CD14-positive monocyte (primary cell): ENCODE results near the gene COMP. TPM values are rescaled to one million over a fixed set of nuclear protein-coding genes. Genes with fewer than 3 reads are reported as not detected.

Experiments used
- DNase-seq, 3 donors: peaks; one replicate each; pipeline ENCODE4 v3.0.0-alpha.2; 2011 to 2022
- H2AFZ ChIP-seq: 2 replicates; pipeline ENCODE4 v1.6.0; 2012; ENCODE audit warnings: mild to moderate bottlenecking, low read depth, low read length, inconsistent platforms; ENCODE audit not compliant: insufficient read depth, poor library complexity, severe bottlenecking
- H3K27ac ChIP-seq, 2 donors: 1 replicate in 1 of 2; 2 replicates in 1 of 2; pipeline ENCODE4 v1.5.1; 2012 to 2013; ENCODE audit warnings: low read length in 2 of 2, control low read depth in 1 of 2, inconsistent platforms in 1 of 2, low read depth in 1 of 2, mild to moderate bottlenecking in 1 of 2
- H3K27me3 ChIP-seq, 2 donors: one replicate each; pipeline versions ENCODE4 v1.6.0 to v1.6.1; 2011 to 2013; ENCODE audit warnings: low read length in 2 of 2; ENCODE audit not compliant: control insufficient read depth in 2 of 2, insufficient read depth in 2 of 2
- H3K36me3 ChIP-seq, 2 donors: replicated peaks in 1 of 2; 1 replicate in 1 of 2; 2 replicates in 1 of 2; pipeline versions ENCODE4 v1.5.1 to v1.6.1; 2012 to 2013; ENCODE audit warnings: low read length in 2 of 2, control low read depth in 1 of 2, inconsistent platforms in 1 of 2, mild to moderate bottlenecking in 1 of 2; ENCODE audit not compliant: insufficient read depth in 2 of 2, control insufficient read depth in 1 of 2
- H3K4me1 ChIP-seq, 2 donors: 1 replicate in 1 of 2; 2 replicates in 1 of 2; pipeline versions ENCODE4 v1.5.1 to v1.6.1; 2012 to 2013; ENCODE audit warnings: low read length in 2 of 2, control low read depth in 1 of 2, inconsistent platforms in 1 of 2, mild to moderate bottlenecking in 1 of 2, moderate library complexity in 1 of 2; ENCODE audit not compliant: insufficient read depth in 2 of 2, control insufficient read depth in 1 of 2
- H3K4me2 ChIP-seq: replicated peaks from 2 replicates; pipeline ENCODE3; 2012; ENCODE audit warnings: low read length, moderate library complexity, mild to moderate bottlenecking; ENCODE audit not compliant: poor library complexity, severe bottlenecking; ENCODE audit errors: extremely low read depth
- H3K4me3 ChIP-seq, 3 experiments: fragments of 200-600 bp in 1 of 3; sonication (generic) in 1 of 3; replicated peaks in 1 of 3; 1 replicate in 2 of 3; 2 replicates in 1 of 3; pipeline ENCODE4 v1.5.1; 2011 to 2013; ENCODE audit warnings: low read length in 3 of 3, mild to moderate bottlenecking in 3 of 3, control low read depth in 2 of 3, low read depth in 2 of 3, inconsistent platforms in 1 of 3, moderate library complexity in 1 of 3
- H3K79me2 ChIP-seq: 2 replicates; pipeline ENCODE4 v1.6.0; 2012; ENCODE audit warnings: mild to moderate bottlenecking, control low read depth, inconsistent platforms, low read length, moderate library complexity; ENCODE audit not compliant: insufficient read depth
- H3K9ac ChIP-seq: 2 replicates; pipeline ENCODE4 v1.6.0; 2017; ENCODE audit warnings: low read length, mild to moderate bottlenecking; ENCODE audit not compliant: insufficient read depth, poor library complexity, severe bottlenecking
- H3K9me3 ChIP-seq, 2 donors: replicated peaks in 1 of 2; 1 replicate in 1 of 2; 2 replicates in 1 of 2; pipeline versions ENCODE4 v1.5.1 to v1.6.1; 2012 to 2013; ENCODE audit warnings: low read length in 2 of 2, control low read depth in 1 of 2; ENCODE audit not compliant: control insufficient read depth in 1 of 2, insufficient read depth in 1 of 2
- H4K20me1 ChIP-seq: 2 replicates; pipeline ENCODE4 v1.6.0; 2012; ENCODE audit warnings: mild to moderate bottlenecking, low read length, control low read depth, moderate library complexity; ENCODE audit not compliant: insufficient read depth
- H3K27ac Mint-ChIP-seq, 7 donors: one replicate each; pipeline ENCODE4 v1.8.0; 2020; ENCODE audit warnings: mild to moderate bottlenecking in 7 of 7, mixed read lengths in 7 of 7, moderate library complexity in 6 of 7, inconsistent platforms in 2 of 7
- H3K27me3 Mint-ChIP-seq, 3 donors: one replicate each; pipeline ENCODE4 v1.8.0; 2021 to 2022; ENCODE audit warnings: low read depth in 3 of 3, mild to moderate bottlenecking in 3 of 3, mixed read lengths in 3 of 3, moderate library complexity in 3 of 3, inconsistent platforms in 1 of 3
- H3K36me3 Mint-ChIP-seq, 2 donors: one replicate each; pipeline ENCODE4 v1.8.0; 2020; ENCODE audit warnings: mixed read lengths in 2 of 2, inconsistent platforms in 1 of 2, mild to moderate bottlenecking in 1 of 2
- H3K4me1 Mint-ChIP-seq: one replicate; pipeline ENCODE4 v1.8.0; 2020; ENCODE audit warnings: mild to moderate bottlenecking, mixed read lengths
- H3K4me3 Mint-ChIP-seq, 2 donors: one replicate each; pipeline ENCODE4 v1.8.0; 2020; ENCODE audit warnings: mild to moderate bottlenecking in 2 of 2, mixed read lengths in 2 of 2, moderate library complexity in 1 of 2
- H3K9me3 Mint-ChIP-seq, 7 donors: one replicate each; pipeline ENCODE4 v1.8.0; 2020 to 2022; ENCODE audit warnings: mixed read lengths in 7 of 7, mild to moderate bottlenecking in 6 of 7, moderate library complexity in 6 of 7, inconsistent platforms in 2 of 7
- WGBS: methylation state at CpG from one replicate; pipeline ENCODE4 v1.1.5; 2013; ENCODE audit warnings: missing lambda C conversion rate; ENCODE audit not compliant: insufficient coverage; 5-methylcytosine and 5-hydroxymethylcytosine counted together
- intact Hi-C, 2 donors: fragments of 100-400 bp; cut with micrococcal nuclease; formaldehyde crosslinking; loops; one replicate each; pipeline versions ENCODE4 v1.15.0 to v1.15.1; 2023
- polyA plus RNA-seq, 3 donors: library from polyadenylated mRNA; depleted of rRNA in 1 of 3; unstranded in 2 of 3; stranded (reverse) in 1 of 3; fragments of 300-500 nt in 2 of 3; fragments of >200 nt in 1 of 3; fragmentation: Illumina TruSeq in 2 of 3; gene quantifications; 1 replicate in 2 of 3; 2 replicates in 1 of 3; pipeline ENCODE4 v1.2.3, GENCODE V29; 2012 to 2021
- TF ChIP-seq, protein P1 (sequence below): fragments of 200-600 bp; IDR thresholded peaks from one replicate; pipeline ENCODE4 v1.8.0; 2022; ENCODE audit warnings: antibody characterized with exemption, mild to moderate bottlenecking

Gene COMP
- polyA plus RNA-seq, 3 donors, result not detected

GRCh38 chr19:18781885-18782527 lies 9.1 kb downstream of the COMP start:
- H3K4me3 ChIP-seq, result no peak overlapping the region
- peaks cover 18% of the 10 kb centered on the region for H3K4me1 Mint-ChIP-seq
- peaks cover 0 to 1% of the 10 kb centered on the region in 2 donors for H3K36me3 Mint-ChIP-seq
- peaks cover 13 to 25% of the 10 kb centered on the region in 2 donors for H3K4me1 ChIP-seq
- H3K9me3 Mint-ChIP-seq, result peaks cover 0 to 22% (median 7%) of the 10 kb centered on the region in 7 donors
- no peak overlapping the region for H3K4me2 ChIP-seq
- no peaks in the 10 kb centered on the region for H3K36me3 ChIP-seq
- no peak for DNase-seq
- H3K27me3 Mint-ChIP-seq, result peaks cover 29 to 50% (median 36%) of the 10 kb centered on the region in 3 donors
- H3K9ac ChIP-seq, result no peak overlapping the region
- H3K27ac Mint-ChIP-seq, result no peak overlapping the region
- H3K79me2 ChIP-seq, result no peaks in the 10 kb centered on the region
- 73% methylated on average over 19 of the region's 20 CpGs for WGBS
- no peak overlapping the region for H3K27ac ChIP-seq
- intact Hi-C loops, result no loop called here
- H3K4me3 Mint-ChIP-seq, result peak overlapping the region in 1 of 2 donors; percentile 35
- no peak overlapping the region for H2AFZ ChIP-seq
- no peaks in the 10 kb centered on the region for H4K20me1 ChIP-seq
- peaks cover 4 to 26% of the 10 kb centered on the region in 2 donors for H3K27me3 ChIP-seq
- H3K9me3 ChIP-seq, result peaks cover 0 to 2% of the 10 kb centered on the region in 2 donors
- TF ChIP-seq, protein P1, sequence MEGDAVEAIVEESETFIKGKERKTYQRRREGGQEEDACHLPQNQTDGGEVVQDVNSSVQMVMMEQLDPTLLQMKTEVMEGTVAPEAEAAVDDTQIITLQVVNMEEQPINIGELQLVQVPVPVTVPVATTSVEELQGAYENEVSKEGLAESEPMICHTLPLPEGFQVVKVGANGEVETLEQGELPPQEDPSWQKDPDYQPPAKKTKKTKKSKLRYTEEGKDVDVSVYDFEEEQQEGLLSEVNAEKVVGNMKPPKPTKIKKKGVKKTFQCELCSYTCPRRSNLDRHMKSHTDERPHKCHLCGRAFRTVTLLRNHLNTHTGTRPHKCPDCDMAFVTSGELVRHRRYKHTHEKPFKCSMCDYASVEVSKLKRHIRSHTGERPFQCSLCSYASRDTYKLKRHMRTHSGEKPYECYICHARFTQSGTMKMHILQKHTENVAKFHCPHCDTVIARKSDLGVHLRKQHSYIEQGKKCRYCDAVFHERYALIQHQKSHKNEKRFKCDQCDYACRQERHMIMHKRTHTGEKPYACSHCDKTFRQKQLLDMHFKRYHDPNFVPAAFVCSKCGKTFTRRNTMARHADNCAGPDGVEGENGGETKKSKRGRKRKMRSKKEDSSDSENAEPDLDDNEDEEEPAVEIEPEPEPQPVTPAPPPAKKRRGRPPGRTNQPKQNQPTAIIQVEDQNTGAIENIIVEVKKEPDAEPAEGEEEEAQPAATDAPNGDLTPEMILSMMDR, result no peak

DNA sequence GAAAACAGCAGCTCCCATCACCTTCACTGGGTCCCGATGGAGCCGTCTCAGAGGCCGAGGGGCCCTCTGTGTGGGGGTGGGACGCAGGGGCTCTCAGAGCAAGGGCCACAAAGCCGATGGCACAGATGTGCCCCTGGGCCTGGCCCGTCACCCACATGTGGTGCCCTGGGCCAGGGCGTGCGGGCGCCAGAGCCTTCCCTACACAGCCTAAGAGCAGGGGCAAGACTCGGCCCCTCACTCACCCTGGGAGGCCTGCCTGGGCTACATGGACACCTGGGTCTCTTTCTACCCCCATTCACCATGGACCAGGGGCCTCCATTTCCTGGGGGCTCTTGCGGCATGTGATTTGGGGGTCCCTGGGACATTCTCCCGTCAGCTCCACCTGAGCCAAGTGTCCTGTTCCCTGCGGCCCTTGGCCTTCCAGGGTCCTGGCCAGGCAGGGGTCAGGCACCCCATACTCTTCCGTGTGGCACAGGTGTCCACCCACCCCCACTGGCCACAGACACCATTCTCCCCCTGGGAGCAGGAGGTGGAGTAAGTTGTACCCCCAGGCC lies 10.0 kb downstream of the COMP start:
- intact Hi-C loops, result no loop called here
- TF ChIP-seq, protein P1, result no peak
- H3K79me2 ChIP-seq, result no peaks in the 10 kb centered on the region

More for the DNA sequence above, 10.0 kb downstream of the COMP start:
- H3K27ac ChIP-seq, result no peak overlapping the region
- Mint-ChIP-seq H3K4me1 (peaks cover 16% of the 10 kb centered on the region), H3K36me3 (peaks cover 0 to 3% of the 10 kb centered on the region in 2 donors), H3K27ac (no peak overlapping the region), H3K4me3 (no peak overlapping the region), H3K9me3 (peaks cover 0 to 17% (median 3%) of the 10 kb centered on the region in 7 donors), H3K27me3 (peaks cover 23 to 45% (median 32%) of the 10 kb centered on the region in 3 donors)
- H3K9ac ChIP-seq, result no peak overlapping the region
- WGBS, result 95% methylated on average over 6 of the region's 14 CpGs
- DNase-seq, result no peak
- no peak overlapping the region for H3K4me2 ChIP-seq
- H3K27me3 ChIP-seq, result peaks cover 2 to 17% of the 10 kb centered on the region in 2 donors
- H3K4me1 ChIP-seq, result peaks cover 13 to 25% of the 10 kb centered on the region in 2 donors
- H3K4me3 ChIP-seq, result no peak overlapping the region
- no peaks in the 10 kb centered on the region for H3K9me3 ChIP-seq
- no peak overlapping the region for H2AFZ ChIP-seq
- no peaks in the 10 kb centered on the region for H3K36me3 ChIP-seq
- H4K20me1 ChIP-seq, result peaks cover 4% of the 10 kb centered on the region
